T-helper 1 cell treated with Interleukin-12 subunit alpha and Interleukin-12 subunit beta and Interleukin-4 antibody, amounts not matched to agents 30 ng/mL and 1 ng/mL, for 36 hours (primary cell): ENCODE data around the gene RIPOR2. TPM values are rescaled to one million over a fixed set of nuclear protein-coding genes. Genes with fewer than 3 reads are reported as not detected.
"Not testable (repeated sequence)": the region's sequence is repeated elsewhere in the genome, so short reads cannot be mapped to it uniquely, and the experiment has no call there.

Experiments
- intact Hi-C: fragments of 100-400 bp; cut with micrococcal nuclease; formaldehyde crosslinking; loops from one replicate; pipeline ENCODE4 v1.15.1; 2024
- total RNA-seq: library from RNA; stranded (reverse); gene quantifications from 2 replicates; pipeline ENCODE4 v1.2.3, GENCODE V29; 2022

Gene RIPOR2
- total RNA-seq, 1 donor from 2014 or later = 214 TPM

DNA sequence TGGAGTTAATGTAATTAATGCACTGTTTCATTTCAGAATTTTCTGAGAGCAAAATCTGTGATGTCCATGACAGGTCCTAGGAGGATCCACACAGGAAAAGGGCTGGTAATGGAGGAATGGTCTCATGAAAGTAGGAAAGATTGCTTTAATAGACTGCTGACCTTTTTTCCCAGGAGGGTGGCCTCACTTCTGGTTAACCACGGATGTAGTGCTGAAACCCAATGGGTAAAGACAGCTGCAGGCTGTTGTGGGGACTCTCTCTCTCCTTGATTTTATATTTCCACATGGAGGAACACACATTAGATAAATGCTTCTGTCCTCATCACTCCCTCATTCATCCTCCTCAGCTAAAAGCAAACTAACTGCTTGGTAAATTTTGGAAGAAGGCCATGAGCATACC, 23.6 kb upstream of the RIPOR2 start:
- intact Hi-C loops = no loop called here

GRCh38 chr6:24957199-24957598, 21.4 kb upstream of the RIPOR2 start:
- intact Hi-C loops = loop anchor here (1.0 kb wide), 1 partner anchor 8 kb away; no protein-coding TSS in a partner anchor

- intact Hi-C loops = no loop called here
Measured at GRCh38 chr6:24953726-24954125, 18.0 kb upstream of the RIPOR2 start.

DNA sequence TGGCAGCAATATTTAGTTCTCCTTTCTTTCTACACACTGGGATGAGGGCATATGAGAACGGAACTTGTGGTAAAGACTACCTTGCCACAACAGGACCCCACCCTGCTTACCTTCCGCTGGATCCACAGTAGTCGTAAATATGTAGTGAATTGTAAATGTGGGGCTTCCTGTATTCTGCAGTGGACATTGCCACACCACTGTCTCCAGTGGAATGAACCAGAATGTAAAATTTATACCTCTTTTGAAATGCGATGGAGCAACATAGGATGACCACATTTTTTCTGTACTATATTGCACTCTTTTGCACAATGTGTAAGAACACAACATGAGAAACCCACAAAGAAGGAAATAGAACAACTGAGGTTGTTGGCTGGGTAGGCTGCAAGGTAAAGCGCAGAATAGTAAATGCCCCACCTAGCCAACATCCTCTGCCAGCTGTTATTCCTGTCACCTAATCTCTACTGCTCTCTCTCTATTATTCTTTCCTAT, 16.1 kb upstream of the RIPOR2 start:
- intact Hi-C loops = loop anchor here (1.0 to 2.0 kb wide), 3 partner anchors 22 to 55 kb away; no protein-coding TSS in a partner anchor

- intact Hi-C loops = loop anchor here (2.0 kb wide), 1 partner anchor 56 kb away; no protein-coding TSS in a partner anchor
Measured at GRCh38 chr6:24950218-24950941, 14.6 kb upstream of the RIPOR2 start.

- intact Hi-C loops = loop anchor here (1.0 kb wide), 4 partner anchors 8 to 91 kb away; no protein-coding TSS in a partner anchor
Measured at GRCh38 chr6:24949020-24949569, 13.3 kb upstream of the RIPOR2 start.

DNA sequence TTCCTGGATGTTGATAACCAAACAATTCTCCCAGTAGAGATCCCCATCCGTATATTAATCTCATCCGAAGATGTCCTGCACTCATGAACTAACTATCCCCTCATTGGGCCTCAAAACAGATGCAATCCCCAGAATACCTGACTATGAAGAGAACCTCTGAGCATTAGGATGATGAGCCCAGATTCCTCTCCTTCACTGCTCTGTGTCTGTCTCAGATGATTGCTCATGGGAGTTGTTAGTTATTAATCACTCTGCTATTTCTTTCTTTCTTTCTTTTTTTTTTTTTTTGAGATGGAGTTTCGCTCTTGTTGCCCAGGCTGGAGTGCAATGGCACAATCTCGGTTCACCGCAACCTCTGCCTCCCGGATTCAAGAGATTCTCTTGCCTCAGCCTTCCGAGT, 12.5 kb upstream of the RIPOR2 start:
- intact Hi-C loops = not testable (repeated sequence)

DNA sequence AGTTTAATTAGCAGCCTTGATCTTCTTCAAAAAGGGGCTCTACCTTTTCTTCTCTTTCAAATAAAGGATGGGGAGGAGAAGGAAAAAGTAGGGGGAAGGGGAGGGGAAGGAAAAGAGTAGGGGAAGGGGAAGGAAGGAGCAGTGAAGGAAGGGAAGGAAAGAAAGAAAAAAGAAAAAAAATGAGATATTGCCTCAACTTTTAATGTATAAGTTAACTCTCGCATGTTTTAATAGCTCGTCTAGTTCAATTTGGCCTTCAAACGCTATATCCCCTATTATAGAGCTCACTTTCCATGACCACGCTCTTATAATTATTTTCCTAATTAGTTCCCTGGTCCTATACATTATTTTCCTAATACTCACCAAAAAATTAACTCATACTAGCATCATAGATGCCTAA, 11.9 kb upstream of the RIPOR2 start:
- intact Hi-C loops = no loop called here

- intact Hi-C loops = no loop called here
Measured at GRCh38 chr6:24945054-24945453, 9.3 kb upstream of the RIPOR2 start.

DNA sequence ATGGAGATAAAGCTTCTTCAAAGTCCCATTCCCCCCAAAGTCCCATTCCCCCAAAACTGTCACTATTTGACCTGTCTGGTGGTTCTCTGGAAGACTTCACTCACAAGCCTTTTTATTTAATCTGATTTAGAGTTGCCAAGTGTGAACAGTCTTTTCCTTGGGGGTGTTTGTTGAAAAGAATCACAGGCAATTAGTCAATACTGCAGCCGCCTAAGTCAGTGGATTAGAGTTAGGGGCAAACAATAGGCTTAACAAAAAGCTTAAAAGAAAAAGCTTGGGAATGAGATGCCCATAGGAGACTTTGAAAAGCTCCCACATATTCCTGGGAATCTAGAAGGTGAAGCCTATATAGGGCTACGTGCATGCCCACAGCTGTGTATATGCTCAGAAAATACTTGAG, 8.0 kb upstream of the RIPOR2 start:
- intact Hi-C loops = no loop called here

- intact Hi-C loops = no loop called here
Measured at GRCh38 chr6:24940311-24940917, 4.7 kb upstream of the RIPOR2 start.

DNA sequence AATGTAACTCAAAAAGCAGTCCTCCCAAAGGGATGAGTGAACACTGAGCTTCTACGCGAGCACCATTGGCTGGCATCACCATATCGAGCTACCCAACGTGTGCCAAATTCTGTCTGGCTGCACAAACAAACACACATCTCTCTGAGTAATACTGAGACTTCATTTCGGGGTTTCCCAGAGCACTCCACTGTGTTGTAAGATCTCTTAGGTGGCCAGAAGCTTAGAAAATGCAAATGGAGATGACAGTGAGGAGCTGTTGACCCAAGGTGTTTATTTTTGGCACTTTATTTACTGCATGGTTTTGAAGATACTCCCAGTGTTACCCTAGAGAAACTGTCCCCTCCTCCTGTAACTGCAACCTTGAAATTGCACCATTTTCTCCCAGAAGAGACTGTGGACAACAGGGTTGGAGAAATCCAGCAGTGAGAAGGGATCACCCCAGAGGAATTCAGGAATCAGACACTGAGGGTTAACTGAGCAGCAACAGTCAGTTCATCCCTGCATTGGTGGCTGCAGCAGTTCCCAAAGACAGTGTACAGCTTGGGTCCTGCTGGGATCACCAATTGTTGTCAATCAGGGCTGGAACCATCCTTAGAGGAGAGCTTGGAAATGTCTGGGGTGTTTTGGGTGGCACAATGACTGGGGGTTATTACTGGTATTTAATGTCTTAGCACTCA, 1.0 kb upstream of the RIPOR2 start:
- intact Hi-C loops = loop anchor here (1.0 to 2.0 kb wide), 11 partner anchors 8 to 202 kb away; no protein-coding TSS in a partner anchor

DNA sequence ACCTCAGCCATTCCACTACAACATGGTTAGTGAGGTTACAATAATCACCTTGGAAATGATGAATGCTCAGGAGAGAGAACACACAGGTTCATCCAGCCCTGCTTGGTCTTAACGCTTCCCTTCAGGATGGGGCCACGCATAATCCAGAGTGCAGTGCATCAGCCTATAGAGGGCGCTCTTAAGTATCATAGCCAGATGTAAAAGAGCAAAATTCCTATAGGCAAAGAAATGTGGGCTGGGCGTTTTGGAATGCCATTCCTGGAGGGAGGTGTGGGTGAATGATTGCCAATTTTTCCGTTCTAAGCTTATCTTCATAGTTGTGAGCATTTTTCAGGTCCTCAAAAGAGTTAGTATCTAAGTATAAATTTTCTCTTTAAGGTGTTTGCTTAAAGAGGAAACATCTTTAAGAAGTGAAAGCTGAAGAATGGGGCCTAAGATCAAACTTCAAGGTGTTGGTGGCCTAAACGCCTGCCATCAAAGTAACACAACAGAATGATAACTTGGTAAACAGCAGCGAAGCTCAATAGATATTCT, 1.8 kb downstream of the RIPOR2 start:
- intact Hi-C loops = loop anchor here (2.0 to 5.0 kb wide), 4 partner anchors 23 to 1088 kb away; a partner anchor contains a TSS

GRCh38 chr6:24933266-24933665, 2.5 kb downstream of the RIPOR2 start:
- intact Hi-C loops = loop anchor here (2.0 to 5.0 kb wide), 3 partner anchors 22 to 1089 kb away; a partner anchor contains a TSS

GRCh38 chr6:24932832-24933231, 2.9 kb downstream of the RIPOR2 start:
- intact Hi-C loops = loop anchor here (1.0 to 5.0 kb wide), 5 partner anchors 9 to 1089 kb away; a partner anchor contains a TSS

- intact Hi-C loops = loop anchor here (1.0 to 5.0 kb wide), 5 partner anchors 8 to 1090 kb away; a partner anchor contains a TSS
Measured at GRCh38 chr6:24931718-24932691, 3.8 kb downstream of the RIPOR2 start.

GRCh38 chr6:24931296-24931695, 4.5 kb downstream of the RIPOR2 start:
- intact Hi-C loops = loop anchor here (5.0 kb wide), 1 partner anchor 1091 kb away; a partner anchor contains a TSS

- intact Hi-C loops = loop anchor here (5.0 kb wide), 1 partner anchor 1092 kb away; a partner anchor contains a TSS
Measured at GRCh38 chr6:24930431-24930871, 5.3 kb downstream of the RIPOR2 start.

- intact Hi-C loops = loop anchor here (1.0 kb wide), 1 partner anchor 20 kb away; no protein-coding TSS in a partner anchor
Measured at GRCh38 chr6:24929242-24929641, 6.5 kb downstream of the RIPOR2 start.
